Stomach (tissue), 4 donors: Measurements from ENCODE around the gene LGALS9.

ENCODE experiments used
- POLR2A ChIP-seq, 4 donors: fragments of 450-650 bp; IDR thresholded peaks; one replicate each; pipeline ENCODE4 v1.6.1; 2016; ENCODE audit warnings: antibody characterized with exemption in 4 of 4, control low read depth in 2 of 4, mild to moderate bottlenecking in 1 of 4, moderate library complexity in 1 of 4
- POLR2AphosphoS5 ChIP-seq, 3 donors: sonication (generic); formaldehyde crosslinking; IDR thresholded peaks; one replicate each; pipeline ENCODE4 v1.6.1; 2016; ENCODE audit warnings: antibody characterized with exemption in 3 of 3
- TF ChIP-seq, protein P1 (sequence below), 7 experiments: fragments of 450-650 bp in 4 of 7; fragments of 200-600 bp in 3 of 7; sonication (generic) in 3 of 7; IDR thresholded peaks; one replicate each; pipeline ENCODE4 v1.5.1; 2016 to 2019; ENCODE audit warnings: antibody characterized with exemption in 7 of 7, control low read depth in 2 of 7, mild to moderate bottlenecking in 1 of 7

GRCh38 chr17:27621942-27622559 is 8.9 kb upstream of the LGALS9 start:
- TF ChIP-seq, protein P1, sequence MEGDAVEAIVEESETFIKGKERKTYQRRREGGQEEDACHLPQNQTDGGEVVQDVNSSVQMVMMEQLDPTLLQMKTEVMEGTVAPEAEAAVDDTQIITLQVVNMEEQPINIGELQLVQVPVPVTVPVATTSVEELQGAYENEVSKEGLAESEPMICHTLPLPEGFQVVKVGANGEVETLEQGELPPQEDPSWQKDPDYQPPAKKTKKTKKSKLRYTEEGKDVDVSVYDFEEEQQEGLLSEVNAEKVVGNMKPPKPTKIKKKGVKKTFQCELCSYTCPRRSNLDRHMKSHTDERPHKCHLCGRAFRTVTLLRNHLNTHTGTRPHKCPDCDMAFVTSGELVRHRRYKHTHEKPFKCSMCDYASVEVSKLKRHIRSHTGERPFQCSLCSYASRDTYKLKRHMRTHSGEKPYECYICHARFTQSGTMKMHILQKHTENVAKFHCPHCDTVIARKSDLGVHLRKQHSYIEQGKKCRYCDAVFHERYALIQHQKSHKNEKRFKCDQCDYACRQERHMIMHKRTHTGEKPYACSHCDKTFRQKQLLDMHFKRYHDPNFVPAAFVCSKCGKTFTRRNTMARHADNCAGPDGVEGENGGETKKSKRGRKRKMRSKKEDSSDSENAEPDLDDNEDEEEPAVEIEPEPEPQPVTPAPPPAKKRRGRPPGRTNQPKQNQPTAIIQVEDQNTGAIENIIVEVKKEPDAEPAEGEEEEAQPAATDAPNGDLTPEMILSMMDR (IDR thresholded peaks at IDR 0.05), result no peak
- TF ChIP-seq POLR2AphosphoS5 (IDR thresholded peaks at IDR 0.05) (no peak), POLR2A (IDR thresholded peaks at IDR 0.05) (no peak)
